HEK293T (cell line): ENCODE results near the gene RBP2.

Source experiments
- BHLHE40 ChIP-seq: fragments of 450-650 bp; IDR thresholded peaks from 2 replicates; pipeline ENCODE4 v1.6.1; 2016; ENCODE audit warnings: mild to moderate bottlenecking, moderate library complexity, borderline replicate concordance
- LEF1 ChIP-seq: fragments of 450-650 bp; IDR thresholded peaks from 2 replicates; pipeline ENCODE4 v1.6.1; 2017; ENCODE audit warnings: mild to moderate bottlenecking, borderline replicate concordance
- NFRKB ChIP-seq: fragments of 450-650 bp; IDR thresholded peaks from 2 replicates; pipeline ENCODE4 v1.6.1; 2016; ENCODE audit warnings: mild to moderate bottlenecking, moderate library complexity
- SUZ12 ChIP-seq: fragments of 450-650 bp; IDR thresholded peaks from 2 replicates; pipeline ENCODE4 v1.6.1; 2016; ENCODE audit warnings: mild to moderate bottlenecking

GRCh38 chr3:139480585-139480984 is 4.3 kb upstream of the RBP2 start:
- no peak for TF ChIP-seq SUZ12
- no peak for TF ChIP-seq NFRKB
- TF ChIP-seq BHLHE40, result no peak
- TF ChIP-seq LEF1, result no peak
